ENCODE measurements around the gene ARL5C.

- TF ChIP-seq CTCF (IDR thresholded peaks at IDR 0.05) (no peak), EZH2 (IDR thresholded peaks at IDR 0.05; ENCODE audit: borderline replicate concordance, insufficient read depth, low read depth, low read length, poor library complexity, severe bottlenecking) (no peak)
Measured at GRCh38 chr17:39156491-39156890, 9.5 kb downstream of the ARL5C start.

All from B cell (primary cell).